CD8-positive, alpha-beta memory T cell (primary cell): ENCODE results near the gene CENPT. TPM values are rescaled to one million over a fixed set of nuclear protein-coding genes. Genes with fewer than 3 reads are reported as not detected.

ENCODE experiments used
- CTCF ChIA-PET: fragments of 350-600 bp; sonication (Branson Sonifier 250); formaldehyde crosslinking; loops from one replicate; lab custom pipeline; 2021; ENCODE audit warnings: antibody characterized with exemption; lab: Charles Lee
- POLR2A ChIA-PET: fragments of 350-600 bp; sonication (Branson Sonifier 250); formaldehyde crosslinking; loops from one replicate; lab custom pipeline; 2021; ENCODE audit warnings: antibody characterized with exemption; lab: Charles Lee
- DNase-seq, 5 donors: peaks; one replicate each; pipeline versions ENCODE4 v3.0.0 to v3.0.0-alpha.2; 2020 to 2022; ENCODE audit warnings: mixed read lengths in 1 of 5
- H3K27ac ChIP-seq: one replicate; pipeline ENCODE4 v1.7.0; 2013; ENCODE audit warnings: low read depth, mild to moderate bottlenecking, low read length, moderate library complexity
- H3K27me3 ChIP-seq: 2 replicates; pipeline ENCODE4 v1.7.0; 2013; ENCODE audit warnings: low read length, mild to moderate bottlenecking; ENCODE audit not compliant: insufficient read depth, poor library complexity, severe bottlenecking
- H3K36me3 ChIP-seq: 2 replicates; pipeline ENCODE4 v1.7.0; 2013; ENCODE audit warnings: mild to moderate bottlenecking, low read length, moderate library complexity; ENCODE audit not compliant: insufficient read depth
- H3K4me1 ChIP-seq: 2 replicates; pipeline ENCODE4 v1.7.0; 2013; ENCODE audit warnings: mild to moderate bottlenecking, low read length, moderate library complexity; ENCODE audit not compliant: insufficient read depth
- H3K4me3 ChIP-seq: 2 replicates; pipeline ENCODE4 v1.7.0; 2013; ENCODE audit warnings: mild to moderate bottlenecking, low read length
- H3K9me3 ChIP-seq: 2 replicates; pipeline ENCODE4 v1.7.0; 2013; ENCODE audit warnings: mild to moderate bottlenecking, low read length
- H3K27ac Mint-ChIP-seq, 8 donors: one replicate each; pipeline ENCODE4 v1.8.0; 2020 to 2021; ENCODE audit warnings: mixed read lengths in 8 of 8, mild to moderate bottlenecking in 6 of 8, inconsistent platforms in 3 of 8, moderate library complexity in 3 of 8
- H3K27me3 Mint-ChIP-seq, 2 donors: one replicate each; pipeline ENCODE4 v1.8.0; 2020 to 2021; ENCODE audit warnings: mixed read lengths in 2 of 2, mild to moderate bottlenecking in 1 of 2, moderate library complexity in 1 of 2
- H3K36me3 Mint-ChIP-seq, 3 donors: one replicate each; pipeline ENCODE4 v1.8.0; 2020 to 2021; ENCODE audit warnings: mixed read lengths in 3 of 3, inconsistent platforms in 1 of 3, mild to moderate bottlenecking in 1 of 3
- H3K4me1 Mint-ChIP-seq, 3 donors: one replicate each; pipeline ENCODE4 v1.8.0; 2020 to 2021; ENCODE audit warnings: mixed read lengths in 3 of 3, inconsistent platforms in 1 of 3, mild to moderate bottlenecking in 1 of 3
- H3K4me3 Mint-ChIP-seq, 7 donors: one replicate each; pipeline ENCODE4 v1.8.0; 2020 to 2021; ENCODE audit warnings: mixed read lengths in 7 of 7, mild to moderate bottlenecking in 6 of 7, moderate library complexity in 4 of 7, inconsistent platforms in 2 of 7
- H3K9me3 Mint-ChIP-seq, 5 donors: one replicate each; pipeline ENCODE4 v1.8.0; 2020 to 2022; ENCODE audit warnings: mixed read lengths in 5 of 5, mild to moderate bottlenecking in 3 of 5, moderate library complexity in 2 of 5, inconsistent platforms in 1 of 5
- polyA plus RNA-seq: library from polyadenylated mRNA; unstranded; fragments of 300-500 nt; fragmentation: Illumina TruSeq; gene quantifications from one replicate; pipeline ENCODE4 v1.2.3, GENCODE V29; 2021
- total RNA-seq, 2 experiments: library from RNA; stranded (reverse); gene quantifications; one replicate each; pipeline ENCODE4 v1.2.3, GENCODE V29; 2021

CENPT gene
- total and polyA plus RNA-seq, 3 experiments from 2014 or later: 14.3 to 58.6 (median 56.5) TPM

GRCh38 chr16:67825119-67825518 is 22.4 kb downstream of the CENPT start:
- Histone ChIP-seq H3K9me3 (no peaks in the 10 kb centered on the region), H3K36me3 (no peaks in the 10 kb centered on the region), H3K27ac (no peak overlapping the region), H3K27me3 (no peaks in the 10 kb centered on the region), H3K4me1 (no peaks in the 10 kb centered on the region), H3K4me3 (no peak overlapping the region)
- Mint-ChIP-seq H3K4me3 (no peak overlapping the region), H3K4me1 (no peaks in the 10 kb centered on the region), H3K27ac (peak overlapping the region in 1 of 8 donors; percentile 38), H3K9me3 (no peaks in the 10 kb centered on the region), H3K27me3 (no peaks in the 10 kb centered on the region), H3K36me3 (peaks cover 0 to 39% (median 0%) of the 10 kb centered on the region in 3 donors)
- ChIA-PET POLR2A (no interaction called here), CTCF (interaction anchor here (2.0 to 2.3 kb wide), 2 partner anchors 8 to 9 kb away, joined by 9 to 15 read pairs; no protein-coding TSS in a partner anchor)
- no peak for DNase-seq

- Histone ChIP-seq H3K36me3 (no peaks in the 10 kb centered on the region), H3K27me3 (no peaks in the 10 kb centered on the region), H3K4me1 (no peaks in the 10 kb centered on the region), H3K27ac (no peak overlapping the region), H3K4me3 (no peak overlapping the region), H3K9me3 (no peaks in the 10 kb centered on the region)
- DNase-seq: no peak
- Mint-ChIP-seq H3K4me3 (no peak overlapping the region), H3K9me3 (no peaks in the 10 kb centered on the region), H3K27me3 (no peaks in the 10 kb centered on the region), H3K36me3 (peaks cover 0 to 14% (median 0%) of the 10 kb centered on the region in 3 donors), H3K27ac (peak overlapping the region in 1 of 8 donors; percentile 47), H3K4me1 (no peaks in the 10 kb centered on the region)
- ChIA-PET POLR2A (no interaction called here), CTCF (no interaction called here)
Observed at GRCh38 chr16:67822511-67822910, 25.0 kb downstream of the CENPT start.

- no peak overlapping the region for H3K27ac ChIP-seq
- H3K27me3 Mint-ChIP-seq: no peaks in the 10 kb centered on the region
- POLR2A ChIA-PET: no interaction called here
- peaks cover 2 to 7% (median 6%) of the 10 kb centered on the region in 3 donors for H3K4me1 Mint-ChIP-seq
- no peak overlapping the region for H3K27ac Mint-ChIP-seq
- H3K4me3 ChIP-seq: no peak overlapping the region
- H3K9me3 ChIP-seq: no peaks in the 10 kb centered on the region
- H3K36me3 ChIP-seq: no peaks in the 10 kb centered on the region
- CTCF ChIA-PET: no interaction called here
- H3K4me3 Mint-ChIP-seq: no peak overlapping the region
- H3K27me3 ChIP-seq: no peaks in the 10 kb centered on the region
- H3K4me1 ChIP-seq: no peaks in the 10 kb centered on the region
- DNase-seq: no peak
- no peaks in the 10 kb centered on the region for H3K9me3 Mint-ChIP-seq
- H3K36me3 Mint-ChIP-seq: peaks cover 0 to 2% (median 0%) of the 10 kb centered on the region in 3 donors
Observed at GRCh38 chr16:67820608-67821259, 26.8 kb downstream of the CENPT start.

- ChIA-PET CTCF (interaction anchor here (0.6 to 3.0 kb wide), 7 partner anchors 7 to 294 kb away, joined by 3 to 46 read pairs (median 5); partner anchors contain the start of genes RANBP10 and TSNAXIP1), POLR2A (interaction anchor here (1.4 kb wide), 1 partner anchor 8 kb away, joined by 9 read pairs; the partner anchor contains the start of genes RANBP10 and TSNAXIP1)
- no peaks in the 10 kb centered on the region for H3K9me3 ChIP-seq
- Mint-ChIP-seq H3K9me3 (no peaks in the 10 kb centered on the region), H3K4me1 (peaks cover 2 to 7% (median 6%) of the 10 kb centered on the region in 3 donors), H3K27me3 (no peaks in the 10 kb centered on the region), H3K27ac (no peak overlapping the region), H3K4me3 (no peak overlapping the region), H3K36me3 (no peaks in the 10 kb centered on the region)
- H3K27me3 ChIP-seq: no peaks in the 10 kb centered on the region
- DNase-seq: no peak
- H3K4me1 ChIP-seq: no peaks in the 10 kb centered on the region
- H3K4me3 ChIP-seq: no peak overlapping the region
- no peaks in the 10 kb centered on the region for H3K36me3 ChIP-seq
- no peak overlapping the region for H3K27ac ChIP-seq
Observed at GRCh38 chr16:67814567-67814966, 32.9 kb downstream of the CENPT start.

- ChIA-PET CTCF (interaction anchor here (0.6 to 0.7 kb wide), 2 partner anchors 149 to 1907 kb away, joined by 3 to 4 read pairs; no protein-coding TSS in a partner anchor), POLR2A (interaction anchor here (0.6 kb wide), 1 partner anchor 1127 kb away, joined by 3 read pairs; no protein-coding TSS in a partner anchor)
- peaks cover 5 to 10% (median 7%) of the 10 kb centered on the region in 3 donors for H3K4me1 Mint-ChIP-seq
- H3K9me3 Mint-ChIP-seq: no peaks in the 10 kb centered on the region
- Histone ChIP-seq H3K27ac (no peak overlapping the region), H3K4me1 (peaks cover 6% of the 10 kb centered on the region), H3K9me3 (no peaks in the 10 kb centered on the region), H3K4me3 (no peak overlapping the region), H3K27me3 (no peaks in the 10 kb centered on the region), H3K36me3 (no peaks in the 10 kb centered on the region)
- H3K4me3 Mint-ChIP-seq: no peak overlapping the region
- H3K27ac Mint-ChIP-seq: peak overlapping the region in 1 of 8 donors; percentile 37
- no peaks in the 10 kb centered on the region for H3K27me3 Mint-ChIP-seq
- H3K36me3 Mint-ChIP-seq: no peaks in the 10 kb centered on the region
- DNase-seq: no peak
Observed at GRCh38 chr16:67811899-67812298, 35.6 kb downstream of the CENPT start.

- peaks cover 29% of the 10 kb centered on the region for H3K4me1 ChIP-seq
- H3K4me3 ChIP-seq: peak overlapping the region; percentile 85
- peak overlapping the region; percentile 80 for H3K27ac ChIP-seq
- Mint-ChIP-seq H3K4me3 (peak overlapping the region; percentile 86 to 97 (median 94)), H3K27me3 (no peaks in the 10 kb centered on the region), H3K4me1 (peaks cover 27 to 38% (median 30%) of the 10 kb centered on the region in 3 donors), H3K27ac (peak overlapping the region; percentile 83 to 97 (median 94)), H3K9me3 (no peaks in the 10 kb centered on the region), H3K36me3 (peaks cover 0 to 21% (median 0%) of the 10 kb centered on the region in 3 donors)
- DNase-seq: no peak
- H3K36me3 ChIP-seq: no peaks in the 10 kb centered on the region
- ChIA-PET POLR2A (interaction anchor here (0.6 to 2.0 kb wide), 15 partner anchors 8 to 536 kb away, joined by 3 to 11 read pairs (median 4); partner anchors contain the start of genes ACD, ATP6V0D1, GFOD2 and NFATC3), CTCF (interaction anchor here (0.6 to 3.1 kb wide), 9 partner anchors 8 to 260 kb away, joined by 3 to 46 read pairs (median 5); partner anchors contain the start of genes CENPT and GFOD2)
- no peaks in the 10 kb centered on the region for H3K27me3 ChIP-seq
- no peaks in the 10 kb centered on the region for H3K9me3 ChIP-seq
Observed at GRCh38 chr16:67807148-67807682, 40.3 kb downstream of the CENPT start.

GRCh38 chr16:67806428-67807147 is 40.9 kb downstream of the CENPT start, which contains the start of the genes RANBP10 and TSNAXIP1:
TSS of gene RANBP10 (minus strand) at chr16:67806560. CDS start at chr16:67806536, 24 bp downstream.
TSS of gene TSNAXIP1 (plus strand) at chr16:67806889. CDS start at chr16:67807150, 261 bp downstream.
- CTCF ChIA-PET: interaction anchor here (1.0 to 3.1 kb wide), 9 partner anchors 9 to 259 kb away, joined by 3 to 46 read pairs (median 5); partner anchors contain the start of genes CENPT and GFOD2
- H3K36me3 Mint-ChIP-seq: peaks cover 0 to 26% (median 0%) of the 10 kb centered on the region in 3 donors
- H3K4me1 ChIP-seq: peaks cover 35% of the 10 kb centered on the region
- POLR2A ChIA-PET: interaction anchor here (0.6 to 2.0 kb wide), 16 partner anchors 9 to 1362 kb away, joined by 3 to 11 read pairs (median 4); partner anchors contain the start of genes ACD, ATP6V0D1, GFOD2 and NFATC3
- peak within 1 kb of the TSS; percentile 80 for H3K27ac ChIP-seq
- peak within 1 kb of the TSS; percentile 86 to 97 (median 94) for H3K4me3 Mint-ChIP-seq
- H3K27me3 Mint-ChIP-seq: no peaks in the 10 kb centered on the region
- DNase-seq: peak; percentile 95 to 98 (median 96)
- H3K27me3 ChIP-seq: no peaks in the 10 kb centered on the region
- H3K9me3 Mint-ChIP-seq: no peaks in the 10 kb centered on the region
- H3K36me3 ChIP-seq: no peaks in the 10 kb centered on the region
- no peaks in the 10 kb centered on the region for H3K9me3 ChIP-seq
- peak within 1 kb of the TSS; percentile 85 for H3K4me3 ChIP-seq
- H3K4me1 Mint-ChIP-seq: peaks cover 33 to 44% (median 37%) of the 10 kb centered on the region in 3 donors
- peak within 1 kb of the TSS; percentile 83 to 97 (median 94) for H3K27ac Mint-ChIP-seq
